Naive thymus-derived CD4-positive, alpha-beta T cell (primary cell): Measurements from ENCODE around the gene SLC22A17. TPM values are rescaled to one million over a fixed set of nuclear protein-coding genes. Genes with fewer than 3 reads are reported as not detected.

Experiments used
- ATAC-seq: fragments of 150-1000 bp; cut with Tn5 transposase; 2 replicates; pipeline ENCODE4 v1.10.0; 2021; ENCODE audit warnings: mild to moderate bottlenecking, moderate library complexity
- CTCF ChIA-PET: fragments of 350-600 bp; sonication (Branson Sonifier 250); formaldehyde crosslinking; loops from one replicate; lab custom pipeline; 2021; ENCODE audit warnings: antibody characterized with exemption; lab: Charles Lee
- POLR2A ChIA-PET: fragments of 350-600 bp; sonication (Branson Sonifier 250); formaldehyde crosslinking; loops from one replicate; lab custom pipeline; 2021; ENCODE audit warnings: antibody characterized with exemption, inconsistent platforms; lab: Charles Lee
- DNase-seq, 9 donors: peaks; one replicate each; pipeline versions ENCODE4 v3.0.0 to v3.0.0-alpha.2; 2020 to 2022; ENCODE audit warnings: mixed read lengths in 1 of 9
- H3K27ac ChIP-seq: one replicate; pipeline ENCODE4 v1.7.0; 2013; ENCODE audit warnings: mild to moderate bottlenecking, low read depth, low read length, moderate library complexity
- H3K27me3 ChIP-seq, 2 donors: one replicate each; pipeline ENCODE4 v1.7.0; 2013; ENCODE audit warnings: low read length in 2 of 2, mild to moderate bottlenecking in 2 of 2, moderate library complexity in 2 of 2; ENCODE audit not compliant: control insufficient read depth in 2 of 2, insufficient read depth in 2 of 2
- H3K36me3 ChIP-seq, 3 experiments: 1 replicate in 2 of 3; 2 replicates in 1 of 3; pipeline ENCODE4 v1.7.0; 2013; ENCODE audit warnings: low read length in 3 of 3, mild to moderate bottlenecking in 3 of 3, moderate library complexity in 1 of 3; ENCODE audit not compliant: insufficient read depth in 3 of 3, control insufficient read depth in 2 of 3
- H3K4me1 ChIP-seq, 2 donors: one replicate each; pipeline ENCODE4 v1.7.0; 2013; ENCODE audit warnings: low read length in 2 of 2, mild to moderate bottlenecking in 2 of 2, moderate library complexity in 1 of 2; ENCODE audit not compliant: control insufficient read depth in 2 of 2, insufficient read depth in 2 of 2
- H3K4me3 ChIP-seq: 2 replicates; pipeline ENCODE4 v1.7.0; 2013; ENCODE audit warnings: mild to moderate bottlenecking, low read length
- H3K9me3 ChIP-seq, 3 experiments: 1 replicate in 2 of 3; 2 replicates in 1 of 3; pipeline ENCODE4 v1.7.0; 2013; ENCODE audit warnings: low read length in 3 of 3; ENCODE audit not compliant: control insufficient read depth in 2 of 3
- H3K27ac Mint-ChIP-seq, 9 donors: one replicate each; pipeline ENCODE4 v1.8.0; 2020 to 2022; ENCODE audit warnings: mixed read lengths in 9 of 9, mild to moderate bottlenecking in 8 of 9, moderate library complexity in 5 of 9, inconsistent platforms in 2 of 9
- H3K27me3 Mint-ChIP-seq, 5 donors: one replicate each; pipeline ENCODE4 v1.8.0; 2021 to 2022; ENCODE audit warnings: mixed read lengths in 5 of 5, mild to moderate bottlenecking in 1 of 5
- H3K36me3 Mint-ChIP-seq, 5 donors: one replicate each; pipeline ENCODE4 v1.8.0; 2020 to 2022; ENCODE audit warnings: mixed read lengths in 5 of 5, mild to moderate bottlenecking in 3 of 5, inconsistent platforms in 1 of 5
- H3K4me1 Mint-ChIP-seq, 7 donors: one replicate each; pipeline ENCODE4 v1.8.0; 2020 to 2022; ENCODE audit warnings: mixed read lengths in 7 of 7, mild to moderate bottlenecking in 3 of 7, inconsistent platforms in 1 of 7
- H3K4me3 Mint-ChIP-seq, 10 donors: one replicate each; pipeline ENCODE4 v1.8.0; 2020 to 2022; ENCODE audit warnings: mild to moderate bottlenecking in 10 of 10, mixed read lengths in 10 of 10, moderate library complexity in 6 of 10, inconsistent platforms in 2 of 10
- H3K9me3 Mint-ChIP-seq, 11 donors: one replicate each; pipeline ENCODE4 v1.8.0; 2020 to 2022; ENCODE audit warnings: mixed read lengths in 11 of 11, mild to moderate bottlenecking in 4 of 11, inconsistent platforms in 1 of 11, moderate library complexity in 1 of 11
- intact Hi-C, 2 donors: fragments of 100-400 bp; cut with micrococcal nuclease; formaldehyde crosslinking; loops; one replicate each; pipeline ENCODE4 v1.15.1; 2023
- polyA plus RNA-seq, 2 donors: library from polyadenylated mRNA; unstranded; fragments of 300-500 nt; fragmentation: Illumina TruSeq; gene quantifications; one replicate each; pipeline ENCODE4 v1.2.3, GENCODE V29; 2021
- total RNA-seq, 6 experiments: library from RNA in 5 of 6; stranded (reverse) in 5 of 6; gene quantifications; 1 replicate in 5 of 6; 2 replicates in 1 of 6; pipeline ENCODE4 v1.2.3 and lab custom pipeline; 2021 to 2026

The SLC22A17 gene
- total and polyA plus RNA-seq, 7 experiments from 2014 or later: 1.9 to 30.0 (median 10.8) TPM

GRCh38 chr14:23375527-23376251 lies 23.0 kb upstream of the SLC22A17 start:
- H3K4me3 Mint-ChIP-seq: no peak overlapping the region
- H3K27me3 Mint-ChIP-seq: peaks cover 0 to 5% (median 0%) of the 10 kb centered on the region in 5 donors
- no peak overlapping the region for H3K4me3 ChIP-seq
- ChIA-PET CTCF (interaction anchor here (0.7 kb wide), 1 partner anchor 53 kb away, joined by 3 read pairs; no protein-coding TSS in a partner anchor), POLR2A (no interaction called here)
- no peaks in the 10 kb centered on the region for H3K4me1 ChIP-seq
- no peaks in the 10 kb centered on the region for H3K36me3 ChIP-seq
- H3K27ac Mint-ChIP-seq: no peak overlapping the region
- no peaks in the 10 kb centered on the region for H3K36me3 Mint-ChIP-seq
- H3K27me3 ChIP-seq: no peaks in the 10 kb centered on the region
- peaks cover 0 to 8% (median 0%) of the 10 kb centered on the region in 7 donors for H3K4me1 Mint-ChIP-seq
- no peaks in the 10 kb centered on the region for H3K9me3 Mint-ChIP-seq
- DNase-seq: no peak
- intact Hi-C loops: no loop called here
- no peaks in the 10 kb centered on the region for H3K9me3 ChIP-seq
- H3K27ac ChIP-seq: no peak overlapping the region
- ATAC-seq: no peak

GRCh38 chr14:23373041-23373440 lies 20.4 kb upstream of the SLC22A17 start:
- peaks cover 0 to 8% (median 4%) of the 10 kb centered on the region in 5 donors for H3K27me3 Mint-ChIP-seq
- POLR2A ChIA-PET: interaction anchor here (0.6 kb wide), 1 partner anchor 31 kb away, joined by 3 read pairs; no protein-coding TSS in a partner anchor
- H3K4me1 Mint-ChIP-seq: peaks cover 0 to 4% (median 0%) of the 10 kb centered on the region in 7 donors
- H3K4me3 Mint-ChIP-seq: no peak overlapping the region
- CTCF ChIA-PET: no interaction called here
- H3K27ac Mint-ChIP-seq: no peak overlapping the region
- H3K36me3 Mint-ChIP-seq: no peaks in the 10 kb centered on the region
- ATAC-seq (no peak), DNase-seq (no peak)
- H3K4me3 ChIP-seq: no peak overlapping the region
- no peaks in the 10 kb centered on the region for H3K27me3 ChIP-seq
- H3K9me3 Mint-ChIP-seq: peaks cover 0 to 2% (median 0%) of the 10 kb centered on the region in 11 donors
- intact Hi-C loops: no loop called here
- H3K36me3 ChIP-seq: no peaks in the 10 kb centered on the region
- no peak overlapping the region for H3K27ac ChIP-seq
- no peaks in the 10 kb centered on the region for H3K9me3 ChIP-seq
- H3K4me1 ChIP-seq: no peaks in the 10 kb centered on the region

- H3K27me3 Mint-ChIP-seq: peaks cover 4 to 13% (median 7%) of the 10 kb centered on the region in 5 donors
- no peak for DNase-seq
- intact Hi-C loops: no loop called here
- POLR2A ChIA-PET: no interaction called here
- peaks cover 0 to 4% (median 0%) of the 10 kb centered on the region in 7 donors for H3K4me1 Mint-ChIP-seq
- H3K27me3 ChIP-seq: no peaks in the 10 kb centered on the region
- no peaks in the 10 kb centered on the region for H3K4me1 ChIP-seq
- H3K4me3 ChIP-seq: no peak within 1 kb of the TSS
- H3K9me3 Mint-ChIP-seq: peaks cover 0 to 3% (median 0%) of the 10 kb centered on the region in 11 donors
- ATAC-seq: no peak
- H3K4me3 Mint-ChIP-seq: no peak within 1 kb of the TSS
- no peaks in the 10 kb centered on the region for H3K36me3 ChIP-seq
- CTCF ChIA-PET: no interaction called here
- H3K36me3 Mint-ChIP-seq: no peaks in the 10 kb centered on the region
- H3K9me3 ChIP-seq: no peaks in the 10 kb centered on the region
- H3K27ac ChIP-seq: no peak within 1 kb of the TSS
- H3K27ac Mint-ChIP-seq: no peak within 1 kb of the TSS
Observed at GRCh38 chr14:23372509-23372908, 19.8 kb upstream of the SLC22A17 start, which contains the start of gene IL25. Gene IL25 (plus strand): TSS chr14:23372809.

- Histone ChIP-seq H3K4me3 (no peak overlapping the region), H3K9me3 (no peaks in the 10 kb centered on the region), H3K36me3 (no peaks in the 10 kb centered on the region), H3K27ac (no peak overlapping the region), H3K27me3 (no peaks in the 10 kb centered on the region), H3K4me1 (no peaks in the 10 kb centered on the region)
- ATAC-seq: no peak
- Mint-ChIP-seq H3K4me1 (peaks cover 0 to 4% (median 0%) of the 10 kb centered on the region in 7 donors), H3K9me3 (peaks cover 0 to 3% (median 0%) of the 10 kb centered on the region in 11 donors), H3K4me3 (no peak overlapping the region), H3K36me3 (no peaks in the 10 kb centered on the region), H3K27me3 (peaks cover 11 to 20% (median 13%) of the 10 kb centered on the region in 5 donors), H3K27ac (no peak overlapping the region)
- CTCF ChIA-PET: no interaction called here
- intact Hi-C loops: no loop called here
- no peak for DNase-seq
- POLR2A ChIA-PET: no interaction called here
Observed at GRCh38 chr14:23371865-23372264, 19.2 kb upstream of the SLC22A17 start.

GRCh38 chr14:23370221-23370620 lies 17.5 kb upstream of the SLC22A17 start:
- ChIA-PET CTCF (interaction anchor here (1.9 kb wide), 1 partner anchor 10 kb away, joined by 5 read pairs; no protein-coding TSS in a partner anchor), POLR2A (interaction anchor here (0.8 kb wide), 1 partner anchor 111 kb away, joined by 4 read pairs; no protein-coding TSS in a partner anchor)
- H3K36me3 Mint-ChIP-seq: no peaks in the 10 kb centered on the region
- ATAC-seq (no peak), DNase-seq (no peak)
- Histone ChIP-seq H3K36me3 (no peaks in the 10 kb centered on the region), H3K4me1 (no peaks in the 10 kb centered on the region), H3K9me3 (no peaks in the 10 kb centered on the region), H3K27me3 (no peaks in the 10 kb centered on the region), H3K27ac (no peak overlapping the region), H3K4me3 (no peak overlapping the region)
- H3K27ac Mint-ChIP-seq: no peak overlapping the region
- intact Hi-C loops: no loop called here
- peaks cover 0 to 3% (median 0%) of the 10 kb centered on the region in 11 donors for H3K9me3 Mint-ChIP-seq
- H3K27me3 Mint-ChIP-seq: peaks cover 13 to 25% (median 18%) of the 10 kb centered on the region in 5 donors
- peaks cover 0 to 4% (median 0%) of the 10 kb centered on the region in 7 donors for H3K4me1 Mint-ChIP-seq
- no peak overlapping the region for H3K4me3 Mint-ChIP-seq

DNA sequence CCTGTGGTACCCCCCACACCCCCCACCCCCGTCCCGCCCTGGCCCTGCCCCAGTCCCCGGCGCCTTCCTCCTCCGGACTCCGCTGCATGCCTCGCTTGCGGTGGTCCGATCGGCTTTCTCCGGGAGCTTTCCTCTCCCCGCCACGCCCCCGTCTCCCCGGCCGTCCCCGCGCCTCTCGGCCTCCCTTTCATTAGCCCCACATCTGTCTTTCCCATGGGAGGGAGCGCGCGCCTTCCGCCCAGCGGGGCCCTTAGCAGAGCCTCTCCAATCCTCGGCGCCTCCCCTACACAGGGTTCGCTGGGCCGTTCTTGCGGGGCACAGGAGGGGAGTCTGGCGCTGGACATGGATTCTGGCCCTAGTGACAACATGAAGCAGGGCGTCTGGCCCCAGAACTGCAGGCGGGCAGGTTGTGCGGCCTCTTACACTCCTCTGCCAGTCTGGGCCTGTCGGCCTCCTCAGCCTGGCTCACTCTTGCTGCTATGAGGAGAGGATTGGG lies 13.8 kb upstream of the SLC22A17 start:
- no peaks in the 10 kb centered on the region for H3K36me3 Mint-ChIP-seq
- CTCF ChIA-PET: no interaction called here
- intact Hi-C loops: no loop called here

More for the DNA sequence above, 13.8 kb upstream of the SLC22A17 start:
- Mint-ChIP-seq H3K27ac (no peak overlapping the region), H3K4me1 (peaks cover 0 to 5% (median 3%) of the 10 kb centered on the region in 7 donors), H3K27me3 (peaks cover 25 to 39% (median 29%) of the 10 kb centered on the region in 5 donors), H3K4me3 (peak overlapping the region in 3 of 10 donors; percentile 8 to 21 (median 18)), H3K9me3 (peaks cover 0 to 3% (median 0%) of the 10 kb centered on the region in 11 donors)
- Histone ChIP-seq H3K27ac (no peak overlapping the region), H3K27me3 (no peaks in the 10 kb centered on the region), H3K9me3 (no peaks in the 10 kb centered on the region), H3K4me3 (no peak overlapping the region), H3K4me1 (no peaks in the 10 kb centered on the region), H3K36me3 (no peaks in the 10 kb centered on the region)
- POLR2A ChIA-PET: no interaction called here
- ATAC-seq (no peak), DNase-seq (no peak)
